H9 (cell line): ENCODE results near the gene OLIG1. TPM values are rescaled to one million over a fixed set of nuclear protein-coding genes. Genes with fewer than 3 reads are reported as not detected.

Source experiments
- DNase-seq: peaks from one replicate; pipeline ENCODE4 v3.0.0-alpha.2; 2017
- H2AFZ ChIP-seq: one replicate; pipeline ENCODE4 v1.6.1; 2013; ENCODE audit warnings: mild to moderate bottlenecking, low read length, control low read depth, moderate library complexity
- H2AK5ac ChIP-seq: 2 replicates; pipeline ENCODE4 v1.6.1; 2013; ENCODE audit warnings: low read length, control low read depth, mixed read lengths; ENCODE audit not compliant: insufficient read length
- H2BK120ac ChIP-seq: one replicate; pipeline ENCODE4 v1.6.1; 2013; ENCODE audit warnings: low read depth, mild to moderate bottlenecking, low read length, control low read depth, inconsistent platforms; ENCODE audit not compliant: poor library complexity, severe bottlenecking
- H2BK12ac ChIP-seq: 2 replicates; pipeline ENCODE4 v1.6.1; 2013; ENCODE audit warnings: low read length, control low read depth, mixed read lengths, low read depth; ENCODE audit not compliant: insufficient read length
- H2BK15ac ChIP-seq: 2 replicates; pipeline ENCODE4 v1.6.1; 2013; ENCODE audit warnings: low read depth, low read length, control low read depth
- H2BK20ac ChIP-seq: one replicate; pipeline ENCODE4 v1.6.1; 2013; ENCODE audit warnings: low read depth, mild to moderate bottlenecking, low read length, control low read depth, inconsistent platforms; ENCODE audit not compliant: poor library complexity, severe bottlenecking
- H2BK5ac ChIP-seq: 2 replicates; pipeline ENCODE4 v1.6.1; 2013; ENCODE audit warnings: low read length, control low read depth, mixed read lengths; ENCODE audit not compliant: insufficient read length
- H3K14ac ChIP-seq: 2 replicates; pipeline ENCODE4 v1.6.1; 2013; ENCODE audit warnings: low read length, control low read depth; ENCODE audit not compliant: insufficient read depth
- H3K18ac ChIP-seq: 2 replicates; pipeline ENCODE4 v1.6.1; 2013; ENCODE audit warnings: low read depth, mild to moderate bottlenecking, mixed read lengths, low read length, control low read depth; ENCODE audit not compliant: insufficient read length
- H3K23ac ChIP-seq: 2 replicates; pipeline ENCODE4 v1.6.1; 2013; ENCODE audit warnings: low read length, control low read depth, mixed read lengths, low read depth; ENCODE audit not compliant: insufficient read length
- H3K23me2 ChIP-seq: 2 replicates; pipeline ENCODE4 v1.6.1; 2013; ENCODE audit warnings: low read depth, mild to moderate bottlenecking, mixed read lengths, low read length, control low read depth; ENCODE audit not compliant: insufficient read length, poor library complexity, severe bottlenecking
- H3K27ac ChIP-seq: 2 replicates; pipeline ENCODE4 v1.5.1; 2013; ENCODE audit warnings: low read length, control low read depth, mixed read lengths, low read depth; ENCODE audit not compliant: insufficient read length
- H3K27me3 ChIP-seq: 2 replicates; pipeline ENCODE4 v1.6.1; 2013; ENCODE audit warnings: low read length, control low read depth, inconsistent platforms; ENCODE audit not compliant: insufficient read depth
- H3K4ac ChIP-seq: 2 replicates; pipeline ENCODE4 v1.6.1; 2013; ENCODE audit warnings: low read depth, mild to moderate bottlenecking, control low read depth, inconsistent platforms, low read length, moderate library complexity
- H3K4me1 ChIP-seq: 2 replicates; pipeline ENCODE4 v1.6.1; 2013; ENCODE audit warnings: low read length, control low read depth, inconsistent platforms; ENCODE audit not compliant: insufficient read depth
- H3K4me2 ChIP-seq: 2 replicates; pipeline ENCODE4 v1.6.1; 2013; ENCODE audit warnings: low read length, control low read depth, mixed read lengths; ENCODE audit not compliant: insufficient read length, insufficient read depth
- H3K56ac ChIP-seq: 2 replicates; pipeline ENCODE4 v1.6.1; 2013; ENCODE audit warnings: low read depth, mild to moderate bottlenecking, mixed read lengths, low read length, control low read depth; ENCODE audit not compliant: insufficient read length
- H3K79me1 ChIP-seq: 2 replicates; pipeline ENCODE4 v1.6.1; 2013; ENCODE audit warnings: low read depth, mild to moderate bottlenecking, moderate library complexity, low read length, control low read depth, inconsistent platforms; ENCODE audit not compliant: insufficient read depth, poor library complexity, severe bottlenecking
- H3K79me2 ChIP-seq: 2 replicates; pipeline ENCODE4 v1.6.1; 2013; ENCODE audit warnings: low read length, control low read depth, inconsistent platforms; ENCODE audit not compliant: insufficient read depth
- H3K9ac ChIP-seq: 2 replicates; pipeline ENCODE4 v1.6.1; 2013; ENCODE audit warnings: low read length, control low read depth, mixed read lengths; ENCODE audit not compliant: insufficient read length; ENCODE audit errors: extremely low read depth
- H3K9me3 ChIP-seq: one replicate; pipeline ENCODE4 v1.6.1; 2013; ENCODE audit warnings: low read depth, low read length, inconsistent platforms; ENCODE audit not compliant: control insufficient read depth
- H3T11ph ChIP-seq: one replicate; pipeline ENCODE4 v1.6.1; 2013; ENCODE audit warnings: mild to moderate bottlenecking, low read length, control low read depth, inconsistent platforms
- H4K20me1 ChIP-seq: one replicate; pipeline ENCODE4 v1.6.1; 2013; ENCODE audit not compliant: control insufficient read depth, insufficient read length, insufficient read depth
- H4K5ac ChIP-seq: 2 replicates; pipeline ENCODE4 v1.6.1; 2013; ENCODE audit warnings: low read depth, mild to moderate bottlenecking, mixed read lengths, low read length, control low read depth; ENCODE audit not compliant: insufficient read length
- H4K8ac ChIP-seq: replicated peaks from 2 replicates; pipeline ENCODE4 v1.6.1; 2013; ENCODE audit warnings: low read length, control low read depth, mixed read lengths, low read depth; ENCODE audit not compliant: insufficient read length
- H4K91ac ChIP-seq: 2 replicates; pipeline ENCODE4 v1.6.1; 2013; ENCODE audit warnings: low read depth, mild to moderate bottlenecking, moderate library complexity, mixed read lengths, low read length, control low read depth; ENCODE audit not compliant: insufficient read length
- H3K27ac Mint-ChIP-seq, 3 experiments: 2 replicates in 2 of 3; 3 replicates in 1 of 3; pipeline ENCODE4 v1.8.0; 2020 to 2021; ENCODE audit warnings: mixed read lengths in 3 of 3, mild to moderate bottlenecking in 1 of 3, moderate library complexity in 1 of 3
- H3K27me3 Mint-ChIP-seq: 2 replicates; pipeline ENCODE4 v1.8.0; 2021; ENCODE audit warnings: low read depth, mild to moderate bottlenecking, moderate library complexity, mixed read lengths
- H3K36me3 Mint-ChIP-seq, 3 experiments: 2 replicates in 2 of 3; 3 replicates in 1 of 3; pipeline ENCODE4 v1.8.0; 2020 to 2021; ENCODE audit warnings: low read depth in 3 of 3, mixed read lengths in 3 of 3; ENCODE audit not compliant: insufficient read depth in 1 of 3
- H3K4me1 Mint-ChIP-seq, 2 experiments: 2 replicates each; pipeline ENCODE4 v1.8.0; 2020; ENCODE audit warnings: mixed read lengths in 2 of 2
- H3K4me3 Mint-ChIP-seq, 2 experiments: 2 replicates in 1 of 2; 3 replicates in 1 of 2; pipeline ENCODE4 v1.8.0; 2020 to 2021; ENCODE audit warnings: mild to moderate bottlenecking in 2 of 2, mixed read lengths in 2 of 2, moderate library complexity in 1 of 2
- H3K9me3 Mint-ChIP-seq, 2 experiments: 2 replicates in 1 of 2; 3 replicates in 1 of 2; pipeline ENCODE4 v1.8.0; 2020; ENCODE audit warnings: mild to moderate bottlenecking in 2 of 2, mixed read lengths in 2 of 2, moderate library complexity in 1 of 2
- WGBS: extraction: QIAGEN DNeasy Blood & Tissue Kit; methylation state at CpG from one replicate; pipeline ENCODE4 v1.1.7; 2013; ENCODE audit warnings: missing lambda C conversion rate, low lambda C conversion rate, mixed read lengths; ENCODE audit not compliant: insufficient read length; ENCODE audit errors: extremely low coverage; 5-methylcytosine and 5-hydroxymethylcytosine counted together
- total RNA-seq: library from RNA; stranded (reverse); gene quantifications from 2 replicates; pipeline ENCODE4 v1.2.1, GENCODE V29; 2021
- TF ChIP-seq, protein P1 (sequence below): fragments of 200-600 bp; sonication (generic); conservative IDR thresholded peaks from 3 replicates; pipeline ENCODE4 v1.8.0; 2021; ENCODE audit warnings: antibody characterized with exemption, mild to moderate bottlenecking

OLIG1 gene
- total RNA-seq, 1 experiment from 2014 or later = 0.31 TPM

- H3K27me3 Mint-ChIP-seq = peaks cover 8% of the 10 kb centered on the region
- H3K4me3 Mint-ChIP-seq = no peak overlapping the region
These were observed 29.2 kb downstream of the OLIG1 start for GRCh38 chr21:33099131-33099530.

More at GRCh38 chr21:33099131-33099530, 29.2 kb downstream of the OLIG1 start:
- Histone ChIP-seq H3K79me2 (no peaks in the 10 kb centered on the region), H4K91ac (no peak overlapping the region), H2BK5ac (no peak overlapping the region), H3K23me2 (no peaks in the 10 kb centered on the region), H3K9me3 (peaks cover 4% of the 10 kb centered on the region), H2AFZ (no peak overlapping the region), H3K4me2 (no peak overlapping the region), H2AK5ac (no peak overlapping the region), H3K4ac (no peak overlapping the region), H2BK12ac (no peak overlapping the region), H4K8ac (no peak overlapping the region), H3K79me1 (no peaks in the 10 kb centered on the region), H3T11ph (no peak overlapping the region), H3K18ac (no peak overlapping the region), H2BK120ac (no peak overlapping the region), H3K9ac (no peak overlapping the region), H3K23ac (no peak overlapping the region), H4K20me1 (no peaks in the 10 kb centered on the region), H4K5ac (no peak overlapping the region), H3K27me3 (no peaks in the 10 kb centered on the region), H2BK15ac (no peak overlapping the region), H2BK20ac (no peak overlapping the region), H3K4me1 (peaks cover 2% of the 10 kb centered on the region; the same call in 1 of the 2 replicates), H3K56ac (no peak overlapping the region), H3K14ac (no peak overlapping the region), H3K27ac (no peak overlapping the region)
- no CpG with 5 or more reads among the region's 7 CpGs for WGBS
- H3K36me3 Mint-ChIP-seq = peaks cover 2 to 13% (median 5%) of the 10 kb centered on the region in 3 experiments; a peak in 4 of 7 replicates
- peaks cover 27 to 35% of the 10 kb centered on the region in 2 experiments for H3K4me1 Mint-ChIP-seq
- no peak for DNase-seq
- H3K27ac Mint-ChIP-seq = no peak overlapping the region
- TF ChIP-seq, protein P1, sequence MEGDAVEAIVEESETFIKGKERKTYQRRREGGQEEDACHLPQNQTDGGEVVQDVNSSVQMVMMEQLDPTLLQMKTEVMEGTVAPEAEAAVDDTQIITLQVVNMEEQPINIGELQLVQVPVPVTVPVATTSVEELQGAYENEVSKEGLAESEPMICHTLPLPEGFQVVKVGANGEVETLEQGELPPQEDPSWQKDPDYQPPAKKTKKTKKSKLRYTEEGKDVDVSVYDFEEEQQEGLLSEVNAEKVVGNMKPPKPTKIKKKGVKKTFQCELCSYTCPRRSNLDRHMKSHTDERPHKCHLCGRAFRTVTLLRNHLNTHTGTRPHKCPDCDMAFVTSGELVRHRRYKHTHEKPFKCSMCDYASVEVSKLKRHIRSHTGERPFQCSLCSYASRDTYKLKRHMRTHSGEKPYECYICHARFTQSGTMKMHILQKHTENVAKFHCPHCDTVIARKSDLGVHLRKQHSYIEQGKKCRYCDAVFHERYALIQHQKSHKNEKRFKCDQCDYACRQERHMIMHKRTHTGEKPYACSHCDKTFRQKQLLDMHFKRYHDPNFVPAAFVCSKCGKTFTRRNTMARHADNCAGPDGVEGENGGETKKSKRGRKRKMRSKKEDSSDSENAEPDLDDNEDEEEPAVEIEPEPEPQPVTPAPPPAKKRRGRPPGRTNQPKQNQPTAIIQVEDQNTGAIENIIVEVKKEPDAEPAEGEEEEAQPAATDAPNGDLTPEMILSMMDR = no peak
- H3K9me3 Mint-ChIP-seq = peaks cover 9 to 11% of the 10 kb centered on the region in 2 experiments; a peak in 4 of 5 replicates
